ENCODE results near the gene GJC1.

- no peak for TF ChIP-seq CTCF (IDR thresholded peaks at IDR 0.05; ENCODE audit: insufficient read depth, low read length, poor library complexity, severe bottlenecking)
- TF ChIP-seq EZH2phosphoT487 (conservative IDR thresholded peaks at IDR 0.05; ENCODE audit: low read length), result no peak
Observed at GRCh38 chr17:44875761-44876160, 45.7 kb upstream of the GJC1 start.
